ENCODE data around the gene SLC22A25. TPM values are rescaled to one million over a fixed set of nuclear protein-coding genes. Genes with fewer than 3 reads are reported as not detected.

Gene SLC22A25
- total and polyA plus RNA-seq, 10 of the 15 experiments (the other 5 are each of a cell fraction or from before 2014, with no cell fraction given): not detected

DNA sequence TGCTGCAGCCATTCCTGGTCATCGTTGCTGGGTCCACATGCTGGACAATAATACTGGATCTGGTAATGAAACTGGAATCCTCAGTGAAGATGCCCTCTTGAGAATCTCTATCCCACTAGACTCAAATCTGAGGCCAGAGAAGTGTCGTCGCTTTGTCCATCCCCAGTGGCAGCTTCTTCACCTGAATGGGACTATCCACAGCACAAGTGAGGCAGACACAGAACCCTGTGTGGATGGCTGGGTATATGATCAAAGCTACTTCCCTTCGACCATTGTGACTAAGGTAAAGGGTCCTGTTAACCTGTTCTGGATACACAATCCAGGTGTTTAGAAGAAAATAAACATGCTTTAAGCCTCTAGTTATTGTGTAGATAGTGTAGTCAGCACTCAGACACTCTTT is 46.9 kb upstream of the SLC22A25 start:
- H2AFZ ChIP-seq (ENCODE audit: control insufficient read depth, low read depth, low read length): no peak overlapping the region
- no peaks in the 10 kb centered on the region for H3K9me3 ChIP-seq (replicated peaks; ENCODE audit: control insufficient read depth, insufficient read depth, low read length)
- H3K27ac ChIP-seq (ENCODE audit: control insufficient read depth, insufficient read depth): no peak overlapping the region
- intact Hi-C loops (cut with micrococcal nuclease; ENCODE audit: unreplicated experiment) (no loop called here), in situ Hi-C loops (cut with MboI) (no loop called here)
- no peaks in the 10 kb centered on the region for H4K20me1 ChIP-seq (ENCODE audit: control insufficient read depth, insufficient read depth)
- H3K4me2 ChIP-seq (ENCODE audit: control insufficient read depth, insufficient read depth): no peak overlapping the region
- H3K9ac ChIP-seq (ENCODE audit: control insufficient read depth, insufficient read depth, low read length): no peak overlapping the region
- ChIA-PET RAD21 (ENCODE audit: unreplicated experiment) (no interaction called here), CTCF (interaction anchor here (0.6 to 1.0 kb wide), 3 partner anchors 26 to 1069 kb away, joined by 3 read pairs; no protein-coding TSS in a partner anchor), POLR2A (no interaction called here), SMC1A (ENCODE audit: uncharacterized antibody, unreplicated experiment) (no interaction called here)
- FAIRE-seq (no peak), ATAC-seq (no peak), DNase-seq (ENCODE audit: low read depth, low spot score) (no peak)
- H3K27me3 ChIP-seq (replicated peaks in 1 of 2; ENCODE audit: control insufficient read depth in 2 of 2, insufficient read depth in 2 of 2, low read length in 1 of 2): no peaks in the 10 kb centered on the region
- no peaks in the 10 kb centered on the region for H3K36me3 ChIP-seq (ENCODE audit: control insufficient read depth in 2 of 2, insufficient read depth in 2 of 2, low read length in 1 of 2)
- TF ChIP-seq ZNF274 (IDR thresholded peaks at IDR 0.05; ENCODE audit: insufficient read depth, insufficient read length): no peak
- no peak for TF ChIP-seq GATAD2B (conservative IDR thresholded peaks at IDR 0.05; ENCODE audit: low read depth)
- no peak for TF ChIP-seq JUNB (IDR thresholded peaks at IDR 0.05)
- TF ChIP-seq TARDBP (IDR thresholded peaks at IDR 0.05; ENCODE audit: borderline replicate concordance): no peak
- no peak for TF ChIP-seq WRNIP1 (IDR thresholded peaks at IDR 0.05; ENCODE audit: borderline replicate concordance, low read depth, low read length)
- no peak for TF ChIP-seq MYB (IDR thresholded peaks at IDR 0.05; ENCODE audit: borderline replicate concordance, low read depth, low read length)
- no peak for TF ChIP-seq HDGF (IDR thresholded peaks at IDR 0.05)
- no peak for TF ChIP-seq STAT3 (IDR thresholded peaks at IDR 0.05; ENCODE audit: low read depth, low read length)
- BruUV-seq (replicated peaks): no TSS peak
- H3K4me3 ChIP-seq: no peak overlapping the region
- H3K4me1 ChIP-seq (ENCODE audit: control insufficient read depth, insufficient read depth, low read length): no peaks in the 10 kb centered on the region
- WGBS (ENCODE audit: insufficient coverage, insufficient replicate concordance, low lambda C conversion rate, missing lambda C conversion rate): 37% methylated on average over 4 of the region's 4 CpGs
- no peaks in the 10 kb centered on the region for H3K79me2 ChIP-seq (ENCODE audit: control insufficient read depth, insufficient read depth, low read length)

DNA sequence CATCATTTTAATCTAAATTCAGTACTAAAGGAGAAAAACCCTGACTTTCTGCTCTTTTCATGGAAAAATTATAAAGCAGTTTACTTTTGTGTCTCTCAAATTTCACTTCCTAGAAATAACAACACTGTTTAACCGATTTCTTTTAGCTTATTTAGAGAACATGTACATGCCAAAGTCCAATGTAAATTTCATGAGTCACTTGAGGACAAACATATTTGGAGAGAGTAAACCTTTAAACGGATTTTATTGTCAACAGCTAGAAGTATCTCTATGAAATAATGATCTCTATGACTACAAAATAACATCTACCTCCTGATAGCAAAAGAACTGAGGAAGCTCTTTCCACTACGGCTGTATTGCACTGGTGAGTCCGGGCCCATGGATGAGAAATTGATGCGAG is 46.3 kb upstream of the SLC22A25 start:
- no peaks in the 10 kb centered on the region for H4K20me1 ChIP-seq (ENCODE audit: control insufficient read depth, insufficient read depth)
- no peaks in the 10 kb centered on the region for H3K79me2 ChIP-seq (ENCODE audit: control insufficient read depth, insufficient read depth, low read length)
- H3K9me3 ChIP-seq (replicated peaks; ENCODE audit: control insufficient read depth, insufficient read depth, low read length): no peaks in the 10 kb centered on the region
- no peaks in the 10 kb centered on the region for H3K4me1 ChIP-seq (ENCODE audit: control insufficient read depth, insufficient read depth, low read length)
- no peaks in the 10 kb centered on the region for H3K27me3 ChIP-seq (replicated peaks in 1 of 2; ENCODE audit: control insufficient read depth in 2 of 2, insufficient read depth in 2 of 2, low read length in 1 of 2)
- BruUV-seq (replicated peaks): no TSS peak
- no peak overlapping the region for H3K27ac ChIP-seq (ENCODE audit: control insufficient read depth, insufficient read depth)
- intact Hi-C loops (cut with micrococcal nuclease; ENCODE audit: unreplicated experiment): no loop called here
- ChIA-PET POLR2A (no interaction called here), CTCF (no interaction called here), RAD21 (ENCODE audit: unreplicated experiment) (no interaction called here), SMC1A (ENCODE audit: uncharacterized antibody, unreplicated experiment) (no interaction called here)
- no peak overlapping the region for H2AFZ ChIP-seq (ENCODE audit: control insufficient read depth, low read depth, low read length)
- no peak overlapping the region for H3K4me2 ChIP-seq (ENCODE audit: control insufficient read depth, insufficient read depth)
- in situ Hi-C loops (cut with MboI): no loop called here
- no peak for DNase-seq (ENCODE audit: low read depth, low spot score)
- TF ChIP-seq SMAD1 (IDR thresholded peaks at IDR 0.05; ENCODE audit: low read depth, partially characterized antibody) (no peak), POLR2A (IDR thresholded peaks at IDR 0.05; ENCODE audit: low read depth, low read length) (no peak), MYC (IDR thresholded peaks at IDR 0.05; ENCODE audit: insufficient read depth, insufficient read length, insufficient replicate concordance, low read length, severe bottlenecking) (no peak), SMC3 (IDR thresholded peaks at IDR 0.05; ENCODE audit: borderline replicate concordance, low read length) (no peak)
- TF ChIP-seq, protein P1, sequence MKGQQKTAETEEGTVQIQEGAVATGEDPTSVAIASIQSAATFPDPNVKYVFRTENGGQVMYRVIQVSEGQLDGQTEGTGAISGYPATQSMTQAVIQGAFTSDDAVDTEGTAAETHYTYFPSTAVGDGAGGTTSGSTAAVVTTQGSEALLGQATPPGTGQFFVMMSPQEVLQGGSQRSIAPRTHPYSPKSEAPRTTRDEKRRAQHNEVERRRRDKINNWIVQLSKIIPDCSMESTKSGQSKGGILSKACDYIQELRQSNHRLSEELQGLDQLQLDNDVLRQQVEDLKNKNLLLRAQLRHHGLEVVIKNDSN (IDR thresholded peaks at IDR 0.05; ENCODE audit: borderline replicate concordance, extremely low read length, insufficient read depth, low read depth, low read length): no peak
- TF ChIP-seq, protein P2, sequence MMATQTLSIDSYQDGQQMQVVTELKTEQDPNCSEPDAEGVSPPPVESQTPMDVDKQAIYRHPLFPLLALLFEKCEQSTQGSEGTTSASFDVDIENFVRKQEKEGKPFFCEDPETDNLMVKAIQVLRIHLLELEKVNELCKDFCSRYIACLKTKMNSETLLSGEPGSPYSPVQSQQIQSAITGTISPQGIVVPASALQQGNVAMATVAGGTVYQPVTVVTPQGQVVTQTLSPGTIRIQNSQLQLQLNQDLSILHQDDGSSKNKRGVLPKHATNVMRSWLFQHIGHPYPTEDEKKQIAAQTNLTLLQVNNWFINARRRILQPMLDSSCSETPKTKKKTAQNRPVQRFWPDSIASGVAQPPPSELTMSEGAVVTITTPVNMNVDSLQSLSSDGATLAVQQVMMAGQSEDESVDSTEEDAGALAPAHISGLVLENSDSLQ (IDR thresholded peaks at IDR 0.05): no peak
- FAIRE-seq: no peak
- 19% methylated on average over 5 of the region's 5 CpGs for WGBS (ENCODE audit: insufficient coverage, insufficient replicate concordance, low lambda C conversion rate, missing lambda C conversion rate)
- no peak for ATAC-seq
- no peak overlapping the region for H3K4me3 ChIP-seq
- no peak overlapping the region for H3K9ac ChIP-seq (ENCODE audit: control insufficient read depth, insufficient read depth, low read length)
- H3K36me3 ChIP-seq (ENCODE audit: control insufficient read depth in 2 of 2, insufficient read depth in 2 of 2, low read length in 1 of 2): no peaks in the 10 kb centered on the region

Measured in GM12878 (cell line).